Osteocyte (in vitro differentiated cells): ENCODE results near the gene CTCF. TPM values are rescaled to one million over a fixed set of nuclear protein-coding genes. Genes with fewer than 3 reads are reported as not detected.

Experiments used
- DNase-seq: peaks from one replicate; pipeline ENCODE4 v3.0.0; 2021; ENCODE audit warnings: mixed read lengths; ENCODE audit not compliant: unreplicated experiment; ENCODE audit errors: extremely low spot score
- H3K27ac Mint-ChIP-seq: one replicate; pipeline ENCODE4 v1.8.0; 2021; ENCODE audit warnings: mild to moderate bottlenecking, mixed read lengths; ENCODE audit not compliant: unreplicated experiment
- H3K27me3 Mint-ChIP-seq: one replicate; pipeline ENCODE4 v1.8.0; 2021; ENCODE audit warnings: mixed read lengths; ENCODE audit not compliant: unreplicated experiment
- H3K36me3 Mint-ChIP-seq: one replicate; pipeline ENCODE4 v1.8.0; 2021; ENCODE audit warnings: mixed read lengths; ENCODE audit not compliant: unreplicated experiment
- H3K4me1 Mint-ChIP-seq: one replicate; pipeline ENCODE4 v1.8.0; 2021; ENCODE audit warnings: mixed read lengths; ENCODE audit not compliant: unreplicated experiment
- H3K4me3 Mint-ChIP-seq: one replicate; pipeline ENCODE4 v1.8.0; 2021; ENCODE audit warnings: mild to moderate bottlenecking, moderate library complexity, mixed read lengths; ENCODE audit not compliant: unreplicated experiment
- H3K9me3 Mint-ChIP-seq: one replicate; pipeline ENCODE4 v1.8.0; 2021; ENCODE audit warnings: mixed read lengths; ENCODE audit not compliant: unreplicated experiment
- CTCF ChIP-seq: fragments of 200-600 bp; sonication (generic); IDR thresholded peaks from 2 replicates; pipeline ENCODE4 v1.5.0; 2021; ENCODE audit warnings: antibody characterized with exemption, mild to moderate bottlenecking, moderate library complexity
- total RNA-seq: library from RNA; stranded (reverse); gene quantifications from 2 replicates; pipeline ENCODE4 v1.2.1, GENCODE V29; 2021

CTCF gene
- total RNA-seq, 1 donor from 2014 or later = 43.2 TPM

- no peak for DNase-seq
- Mint-ChIP-seq H3K4me3 (no peak overlapping the region), H3K27me3 (peaks cover 18% of the 10 kb centered on the region)
Observed at GRCh38 chr16:67651039-67651438, 88.7 kb downstream of the CTCF start.

GRCh38 chr16:67651847-67652246 lies 89.5 kb downstream of the CTCF start:
- peaks cover 18% of the 10 kb centered on the region for H3K27me3 Mint-ChIP-seq
- no peaks in the 10 kb centered on the region for H3K36me3 Mint-ChIP-seq

More at GRCh38 chr16:67651039-67651438, 88.7 kb downstream of the CTCF start:
- peaks cover 5% of the 10 kb centered on the region for H3K4me1 Mint-ChIP-seq
- no peaks in the 10 kb centered on the region for H3K9me3 Mint-ChIP-seq
- H3K27ac Mint-ChIP-seq = no peak overlapping the region
- no peaks in the 10 kb centered on the region for H3K36me3 Mint-ChIP-seq
- no peak for TF ChIP-seq CTCF

GRCh38 chr16:67652578-67653127 lies 90.3 kb downstream of the CTCF start:
- Mint-ChIP-seq H3K27me3 (peaks cover 18% of the 10 kb centered on the region), H3K4me3 (no peak overlapping the region), H3K27ac (no peak overlapping the region), H3K4me1 (peaks cover 5% of the 10 kb centered on the region), H3K36me3 (no peaks in the 10 kb centered on the region), H3K9me3 (no peaks in the 10 kb centered on the region)
- no peak for TF ChIP-seq CTCF
- DNase-seq = no peak

More at GRCh38 chr16:67651847-67652246, 89.5 kb downstream of the CTCF start:
- Mint-ChIP-seq H3K4me3 (peak overlapping the region; percentile 70), H3K9me3 (no peaks in the 10 kb centered on the region), H3K4me1 (peaks cover 5% of the 10 kb centered on the region), H3K27ac (no peak overlapping the region)
- no peak for DNase-seq
- TF ChIP-seq CTCF = no peak

- Mint-ChIP-seq H3K27me3 (peaks cover 18% of the 10 kb centered on the region), H3K27ac (no peak overlapping the region), H3K4me3 (peak overlapping the region; percentile 75), H3K36me3 (no peaks in the 10 kb centered on the region), H3K4me1 (peaks cover 5% of the 10 kb centered on the region), H3K9me3 (no peaks in the 10 kb centered on the region)
- peak; percentile 12 for TF ChIP-seq CTCF
- peak; percentile 83 for DNase-seq
Observed at GRCh38 chr16:67653128-67653788, 90.9 kb downstream of the CTCF start.

GRCh38 chr16:67653789-67654402 lies 91.6 kb downstream of the CTCF start:
- no peaks in the 10 kb centered on the region for H3K36me3 Mint-ChIP-seq
- H3K27ac Mint-ChIP-seq = no peak overlapping the region
- peaks cover 7% of the 10 kb centered on the region for H3K4me1 Mint-ChIP-seq
- peak overlapping the region; percentile 75 for H3K4me3 Mint-ChIP-seq
- no peak for DNase-seq
- peaks cover 18% of the 10 kb centered on the region for H3K27me3 Mint-ChIP-seq
- H3K9me3 Mint-ChIP-seq = no peaks in the 10 kb centered on the region
- no peak for TF ChIP-seq CTCF
